ENCODE data around the gene MKKS.
A peak's percentile ranks its signal among the peaks of the same experiment; 100 is the strongest.
"Not testable (repeated sequence)": the region's sequence is repeated elsewhere in the genome, so short reads cannot be mapped to it uniquely, and the experiment has no call there.

The MKKS gene

DNA sequence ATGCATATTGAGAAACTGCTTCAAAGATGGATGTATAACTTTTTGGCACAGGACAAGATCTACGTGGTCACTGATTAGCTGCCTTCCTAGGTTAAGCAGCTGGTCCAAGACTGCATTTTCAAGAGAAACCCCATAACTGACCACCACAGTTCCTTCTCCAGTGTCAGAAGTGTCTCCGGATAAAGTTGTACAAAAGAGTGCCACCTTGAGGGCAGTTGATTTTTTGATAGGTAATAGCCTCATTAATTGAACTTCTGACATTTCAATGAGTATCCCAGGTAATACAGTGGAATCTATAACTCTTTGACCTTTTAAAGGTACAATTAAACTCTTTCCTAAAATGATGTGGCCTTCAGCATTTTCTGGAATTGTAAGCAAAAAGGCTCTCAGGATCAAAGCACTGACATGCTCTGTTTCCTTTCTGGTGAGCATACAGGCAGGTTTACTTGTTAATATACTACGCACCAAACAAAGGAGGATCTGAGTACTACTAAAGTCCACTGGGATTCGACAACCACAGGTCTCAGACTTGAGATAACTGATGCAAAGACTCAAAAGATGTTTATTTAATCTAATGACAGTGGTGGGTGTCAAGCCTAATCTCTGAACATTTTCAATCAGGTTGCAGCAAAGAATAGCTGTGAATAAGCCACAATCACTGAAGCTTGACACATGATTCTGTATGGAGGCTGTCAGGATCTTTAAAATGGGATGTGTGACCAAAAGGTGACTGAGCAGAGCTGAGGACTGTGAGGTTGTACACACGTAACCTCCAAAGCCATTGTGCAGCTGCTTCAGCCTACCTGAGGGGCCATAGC is 21.2 kb downstream of the MKKS start:
- DNase-seq (ENCODE audit: low spot score) = no peak

DNA sequence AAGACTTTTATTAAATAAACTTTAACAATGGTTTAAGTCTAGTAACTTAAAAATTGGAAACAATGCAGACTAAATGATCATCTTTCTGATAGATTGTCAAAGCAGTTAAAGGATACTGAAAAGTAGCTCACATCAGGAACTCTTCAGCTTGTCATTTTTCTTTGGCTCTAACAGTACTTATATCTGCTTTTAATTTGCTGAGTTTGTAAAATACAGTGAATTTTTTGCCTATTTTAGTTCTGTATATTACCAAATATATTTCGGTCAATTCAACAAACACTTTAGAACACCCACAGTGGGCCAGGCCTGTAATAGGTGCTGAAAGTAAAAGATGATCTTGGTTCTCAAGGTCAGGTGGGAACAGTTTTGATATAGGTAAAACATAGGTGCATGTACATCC is 22.3 kb downstream of the MKKS start:
- no peak for DNase-seq (ENCODE audit: low spot score)

DNA sequence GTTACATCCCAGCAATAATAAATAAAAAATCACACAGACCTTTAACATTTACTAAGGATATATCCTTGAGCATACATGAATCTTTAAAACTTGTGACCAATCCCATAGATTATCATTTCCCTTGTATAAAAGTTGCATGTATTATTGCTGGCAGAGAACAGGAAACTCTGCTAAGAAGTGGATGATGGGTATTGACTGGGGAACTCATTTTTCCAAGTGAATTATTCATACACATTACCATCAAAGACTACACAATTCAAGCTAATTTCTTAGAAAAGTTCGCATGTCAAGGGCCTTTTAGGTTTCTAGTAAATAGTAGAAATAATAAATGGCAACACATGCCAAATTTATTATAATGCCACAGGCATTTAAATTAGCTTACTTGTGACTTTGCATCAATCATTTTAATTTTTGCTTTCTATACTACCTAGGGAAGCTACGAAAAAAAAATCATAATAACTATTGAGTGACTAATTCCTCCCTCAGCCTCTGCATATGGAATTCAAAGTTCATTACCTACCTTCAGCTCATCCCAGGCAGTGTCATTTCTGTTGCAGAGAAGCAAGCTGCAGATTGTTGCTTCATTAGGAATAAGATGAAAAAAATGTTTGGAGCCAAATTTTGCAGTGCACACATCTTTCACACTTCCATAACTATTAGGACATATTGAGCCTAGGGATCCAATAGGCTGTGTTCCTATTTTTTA is 25.8 kb downstream of the MKKS start:
- DNase-seq (ENCODE audit: low spot score) = no peak

DNA sequence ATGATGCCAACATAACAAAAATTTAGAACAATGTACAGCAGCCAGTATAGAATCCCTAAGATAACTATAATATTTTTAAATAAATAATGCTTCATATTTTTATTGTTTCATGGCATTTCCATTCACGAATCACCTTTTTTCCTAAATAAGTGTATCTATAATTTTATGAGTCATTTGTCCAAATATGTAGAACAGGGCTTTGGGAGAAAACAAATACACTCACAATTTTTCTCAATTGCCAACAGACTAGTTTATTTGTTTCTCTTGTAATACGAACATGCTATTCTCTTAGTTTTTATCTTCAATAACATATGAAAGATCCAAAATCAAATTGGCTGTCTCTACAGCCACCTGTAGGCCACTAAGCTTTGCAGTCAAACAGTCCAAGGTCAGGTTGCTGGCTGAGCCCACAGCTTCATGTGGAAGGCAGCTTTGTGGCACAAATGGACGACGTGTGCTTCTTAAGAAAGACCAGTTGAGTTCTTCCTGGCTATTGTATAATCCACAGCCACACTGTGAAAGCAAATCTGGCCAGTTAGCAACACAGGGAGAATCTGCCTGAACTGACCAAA is 29.0 kb downstream of the MKKS start:
- no peak for DNase-seq (ENCODE audit: low spot score)

DNA sequence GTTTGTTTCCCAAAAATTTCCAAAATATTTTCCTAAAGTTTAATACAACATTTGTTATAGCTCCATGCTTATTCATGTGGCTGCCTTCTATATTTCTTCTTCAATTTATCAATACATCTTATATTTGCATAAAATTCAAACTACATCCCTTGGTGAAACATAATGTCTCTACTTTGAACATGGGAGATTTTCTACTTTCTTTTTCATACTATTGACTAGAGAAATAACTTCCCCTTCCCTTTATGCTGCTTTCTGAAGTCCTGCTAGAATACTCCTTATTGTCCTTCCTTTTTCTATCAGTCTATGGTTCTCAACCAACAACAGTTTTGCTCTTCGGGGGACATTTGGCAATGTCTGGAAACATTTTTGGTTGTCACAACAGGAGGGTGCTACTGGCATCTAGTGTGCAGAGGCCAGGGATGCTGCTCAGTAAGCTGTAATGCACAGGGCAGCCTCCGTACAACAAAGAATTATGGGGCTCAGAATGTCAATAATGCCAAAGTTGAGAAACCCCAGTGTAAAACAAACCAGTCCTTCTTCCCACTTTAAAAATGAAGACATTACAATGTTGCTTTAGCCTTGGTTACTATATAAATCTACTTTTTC is 29.9 kb downstream of the MKKS start:
- no peak for DNase-seq (ENCODE audit: low spot score)

DNA sequence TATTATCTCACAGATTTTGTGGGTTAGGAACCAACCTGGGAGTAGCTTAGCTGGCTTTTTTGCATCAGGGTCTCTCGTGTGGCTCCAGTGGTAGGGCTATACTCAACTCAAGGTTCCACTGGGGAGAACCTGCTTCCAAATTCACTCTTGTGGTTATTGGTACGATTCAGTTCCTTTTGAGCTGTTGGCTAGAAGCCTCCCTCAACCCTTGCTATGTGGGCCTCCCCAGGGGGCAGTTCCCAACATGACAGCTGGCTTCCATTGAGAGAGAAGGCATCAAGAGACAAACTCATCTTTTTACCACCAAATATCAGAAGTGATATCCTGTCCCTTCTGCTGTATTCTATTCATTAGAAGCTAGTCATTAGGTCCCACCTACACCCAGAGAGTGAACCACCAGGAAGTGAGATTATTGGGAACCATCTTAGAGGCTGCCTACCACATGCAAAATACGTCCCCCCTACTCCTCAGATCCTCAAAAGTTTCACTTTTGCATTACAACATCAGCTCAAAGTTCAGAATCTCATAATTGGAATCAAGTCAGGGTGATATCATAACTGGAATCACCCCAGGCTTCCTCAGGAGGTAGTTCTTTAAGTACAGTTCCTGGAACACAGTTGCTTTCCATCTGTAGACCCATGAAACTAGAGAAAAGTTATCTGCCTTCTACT is 30.9 kb downstream of the MKKS start:
- no peak for DNase-seq (ENCODE audit: low spot score)

DNA sequence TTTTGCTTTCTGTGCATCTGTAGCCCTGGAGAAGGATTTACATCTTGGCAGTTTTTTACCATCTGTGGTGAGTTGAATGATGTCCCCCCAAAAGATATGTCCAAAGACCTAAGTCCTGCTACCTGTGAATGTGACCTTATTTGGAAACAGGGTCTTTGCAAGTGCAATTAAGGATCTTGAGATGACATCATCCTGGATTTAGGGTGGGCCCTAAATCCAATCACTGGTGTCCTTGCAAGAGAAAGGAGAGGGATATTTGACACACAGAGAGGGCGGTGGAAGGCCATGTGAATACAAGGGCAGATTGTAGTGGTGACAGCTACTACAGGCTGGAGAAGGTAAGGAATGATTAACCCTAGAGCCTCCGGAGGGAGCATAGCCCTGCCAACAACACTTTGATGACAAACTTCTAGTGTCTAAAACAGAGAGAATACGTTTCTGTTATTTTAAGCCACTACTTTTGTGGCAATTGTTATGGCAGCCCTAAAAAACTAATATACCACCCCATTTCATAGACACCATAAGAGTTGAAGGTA is 35.1 kb downstream of the MKKS start:
- no peak for DNase-seq (ENCODE audit: low spot score)

DNA sequence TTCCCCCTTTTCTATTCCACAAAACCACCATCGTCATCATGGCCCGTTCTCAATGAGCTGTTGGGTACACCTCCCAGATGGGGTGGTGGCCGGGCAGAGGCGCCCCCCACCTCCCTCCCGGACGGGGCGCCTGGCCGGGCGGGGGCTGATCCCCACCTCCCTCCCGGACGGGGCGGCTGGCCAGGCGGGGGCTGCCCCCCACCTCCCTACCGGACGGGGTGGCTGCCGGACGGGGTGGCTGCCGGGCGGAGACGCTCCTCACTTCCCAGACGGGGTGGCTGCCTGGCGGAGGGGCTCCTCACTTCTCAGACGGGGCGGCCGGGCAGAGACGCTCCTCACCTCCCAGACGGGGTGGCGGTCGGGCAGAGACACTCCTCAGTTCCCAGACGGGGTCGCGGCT is 39.3 kb downstream of the MKKS start:
- not testable (repeated sequence) for DNase-seq (ENCODE audit: low spot score)

DNA sequence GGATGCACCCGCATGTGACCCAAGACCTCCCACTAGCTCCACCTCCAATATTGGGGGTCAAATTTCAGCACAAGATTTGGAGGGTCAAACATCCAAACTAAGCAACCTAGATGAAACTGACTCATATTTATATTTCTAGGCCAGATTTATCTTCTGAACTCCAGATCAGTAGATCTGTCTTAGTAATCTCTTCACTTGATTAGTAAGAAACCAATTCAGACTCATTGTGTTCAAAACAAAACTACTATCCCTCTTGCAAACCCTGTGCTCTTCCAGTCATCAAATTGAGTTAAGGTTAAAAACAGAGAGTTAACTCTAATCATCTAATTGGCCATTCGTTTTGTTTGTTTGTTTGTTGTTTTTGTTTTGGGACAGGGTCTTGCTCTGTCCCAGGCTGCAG is 43.3 kb downstream of the MKKS start:
- DNase-seq (ENCODE audit: low spot score) = no peak

DNA sequence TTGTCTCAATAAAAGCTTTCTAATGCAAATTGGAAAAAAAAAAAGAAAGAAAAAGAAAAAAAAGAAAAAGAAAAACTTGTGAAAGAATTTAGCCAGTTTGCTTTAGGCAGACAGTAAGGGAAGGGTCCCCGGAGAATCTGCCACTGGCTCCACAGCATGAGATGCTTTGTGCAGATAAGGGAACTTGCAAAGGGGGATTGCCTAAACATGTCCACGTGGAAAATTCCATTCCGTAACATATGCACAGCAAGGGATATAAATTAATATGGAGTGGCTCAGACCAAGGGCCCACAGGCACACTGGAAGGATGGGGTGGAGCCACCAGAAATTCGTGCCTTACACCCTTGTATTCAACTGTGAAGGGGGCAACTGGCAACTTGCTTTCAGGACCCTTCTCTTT is 45.4 kb downstream of the MKKS start:
- DNase-seq (ENCODE audit: low spot score) = no peak

DNA sequence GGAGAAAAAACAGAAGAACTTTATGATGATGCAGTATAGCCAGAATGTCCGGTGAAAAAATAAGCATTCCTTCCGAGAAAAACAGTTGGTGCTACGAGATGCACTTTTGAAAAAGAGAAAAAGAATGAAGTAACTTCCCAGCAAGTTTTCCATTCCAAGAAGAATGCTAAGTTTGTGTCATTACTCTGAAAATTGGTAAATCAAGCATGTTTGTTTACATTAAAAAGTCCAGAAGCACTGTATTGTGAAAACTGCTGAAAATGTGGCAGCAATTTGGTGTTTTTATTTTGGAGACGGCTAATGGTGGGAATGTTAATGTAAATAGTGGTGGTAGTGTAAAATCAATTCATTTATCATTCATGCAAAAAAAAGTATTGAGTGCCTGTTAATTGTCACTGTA is 46.3 kb downstream of the MKKS start:
- DNase-seq (ENCODE audit: low spot score) = no peak

DNA sequence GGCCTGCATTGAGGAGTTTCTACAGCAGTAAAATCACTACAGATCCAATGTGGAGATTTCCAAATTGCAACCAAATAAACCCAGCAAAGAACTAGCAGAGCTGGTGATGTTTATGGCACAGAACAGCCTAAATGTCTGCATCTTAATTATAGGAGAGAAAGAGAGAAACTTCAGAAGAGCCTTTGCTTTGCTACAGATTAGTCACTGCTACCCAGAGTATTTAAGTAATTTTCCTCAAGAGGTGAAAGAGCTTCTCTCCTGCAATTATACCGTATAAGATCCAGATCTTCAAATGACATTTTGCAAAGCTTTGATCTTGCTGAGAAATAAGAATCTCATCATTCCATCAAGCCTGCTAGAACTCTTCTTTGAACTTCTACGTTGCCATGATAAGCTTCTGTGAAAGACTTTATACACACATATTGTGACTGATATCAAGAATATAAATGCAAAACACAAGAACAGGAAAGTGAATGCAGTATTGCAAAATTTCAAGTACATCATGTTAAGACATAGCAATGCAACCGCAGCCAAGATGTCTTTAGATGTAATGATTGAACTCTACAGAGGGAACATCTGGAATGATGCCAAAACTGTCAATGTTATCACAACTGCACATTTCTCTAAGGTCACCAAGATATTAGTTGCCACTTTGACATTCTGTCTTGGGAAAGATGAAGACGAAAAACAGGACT is 48.0 kb downstream of the MKKS start:
- no peak for DNase-seq (ENCODE audit: low spot score)

DNA sequence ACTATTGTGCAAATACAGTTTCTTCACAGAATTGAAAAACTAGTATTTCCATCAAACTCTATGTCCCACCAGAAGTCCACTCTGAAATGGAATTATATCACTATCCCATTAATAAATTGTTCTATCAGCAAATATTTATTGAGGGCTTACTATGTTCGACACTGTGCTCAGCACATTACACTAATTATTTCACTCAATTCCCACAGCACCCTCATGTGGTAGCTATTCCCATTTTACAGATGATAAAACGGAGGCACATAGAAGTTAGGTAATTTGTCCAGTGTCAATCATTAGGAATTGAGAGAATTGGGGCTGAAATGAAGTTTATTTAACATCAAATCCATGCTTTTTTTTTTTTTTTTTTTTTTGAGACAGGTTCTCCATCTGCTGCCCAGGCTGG is 52.5 kb downstream of the MKKS start:
- no peak for DNase-seq (ENCODE audit: low spot score)

DNA sequence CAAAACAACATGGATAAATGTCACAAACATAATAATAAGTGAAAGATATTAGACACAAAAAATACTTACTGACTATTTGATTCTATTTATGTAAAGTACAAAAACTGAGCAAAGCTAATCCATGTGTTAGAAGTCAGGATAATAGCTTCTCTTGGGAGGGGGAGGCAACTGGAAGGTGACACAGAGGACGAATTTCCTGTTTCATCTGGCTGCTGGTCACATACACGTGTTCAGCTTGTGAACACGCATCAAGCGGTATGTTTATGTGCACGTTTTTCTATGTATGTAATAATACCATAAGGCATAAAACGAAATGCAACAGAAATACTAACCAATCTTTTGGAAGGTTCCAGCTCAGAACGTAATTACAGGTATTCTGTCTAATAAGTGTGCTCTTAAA is 54.3 kb downstream of the MKKS start:
- DNase-seq (ENCODE audit: low spot score) = no peak

DNA sequence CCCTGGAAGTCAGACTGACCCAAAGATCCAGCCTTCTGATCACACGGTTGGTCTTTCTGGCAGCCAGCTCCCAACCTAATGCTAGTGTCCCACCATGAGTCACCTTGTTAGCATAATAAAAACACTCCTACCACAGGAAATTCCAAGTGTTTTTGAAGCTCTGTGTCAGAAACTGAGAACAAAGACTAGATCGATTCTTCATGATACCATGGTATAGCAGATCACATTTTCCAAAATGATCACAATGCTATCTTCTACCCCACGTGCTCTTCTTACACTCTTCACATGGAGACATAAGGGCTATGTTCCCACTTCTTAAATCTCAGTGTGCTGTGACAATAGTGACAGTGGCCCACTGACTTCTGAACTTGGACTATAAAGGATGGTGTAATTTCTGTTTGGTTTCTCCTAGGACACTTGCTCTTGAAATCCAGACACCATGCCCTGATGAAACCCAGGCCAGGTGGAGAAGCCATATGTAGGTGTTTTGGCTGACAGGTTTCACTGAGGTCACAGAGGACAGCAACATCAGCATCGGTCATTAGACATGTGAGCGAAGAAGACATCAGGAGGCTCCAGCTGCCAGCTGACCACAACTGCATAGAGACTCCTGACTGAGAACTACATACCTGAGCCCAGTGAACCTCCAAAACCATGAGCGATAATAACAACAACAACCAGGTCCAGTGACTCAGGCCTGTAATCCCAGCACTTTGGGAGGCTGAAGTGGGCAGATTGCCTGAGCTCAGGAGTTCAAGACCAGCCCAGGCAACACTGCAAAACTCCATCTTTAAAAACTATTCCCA is 57.5 kb downstream of the MKKS start:
- peak; percentile 20 for DNase-seq (ENCODE audit: low spot score)

DNA sequence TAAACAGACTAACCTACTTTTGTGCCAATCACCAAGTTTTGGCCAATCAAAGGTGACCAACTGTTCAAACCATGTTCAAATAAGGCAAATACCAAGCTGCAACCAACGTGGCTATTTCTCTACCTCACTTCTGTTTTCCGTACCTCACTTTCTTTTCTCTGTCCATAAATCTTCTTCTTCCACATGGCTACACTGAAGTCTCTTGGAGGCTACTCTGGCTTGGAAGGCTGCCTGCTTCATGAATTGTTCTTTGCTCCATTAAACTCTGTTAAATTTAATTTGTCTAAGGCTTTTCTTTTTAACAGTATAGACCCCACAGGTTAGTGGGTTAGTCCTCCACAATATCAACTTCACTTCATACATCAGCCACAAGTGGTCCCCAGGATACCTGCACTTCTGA is 58.8 kb downstream of the MKKS start:
- no peak for DNase-seq (ENCODE audit: low spot score)

DNA sequence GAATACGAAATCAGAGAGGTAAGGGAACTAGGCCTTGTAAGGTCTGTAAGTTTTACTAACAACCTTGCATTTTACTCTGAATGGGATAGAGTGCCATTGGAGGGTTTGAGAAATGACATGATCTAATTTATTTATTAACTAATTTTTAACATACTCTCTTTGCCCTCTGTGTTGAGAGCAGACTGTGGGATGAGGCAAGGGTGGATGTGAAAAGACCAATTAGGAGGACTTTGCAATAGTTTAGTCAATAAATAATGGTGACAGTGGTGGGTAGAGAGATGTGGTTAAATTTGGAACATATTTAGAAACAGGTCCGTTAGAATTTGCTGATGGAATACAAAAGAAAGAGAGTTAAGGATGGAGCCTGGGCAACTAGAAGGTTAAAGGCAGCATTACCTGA is 60.0 kb downstream of the MKKS start:
- DNase-seq (ENCODE audit: low spot score) = no peak

DNA sequence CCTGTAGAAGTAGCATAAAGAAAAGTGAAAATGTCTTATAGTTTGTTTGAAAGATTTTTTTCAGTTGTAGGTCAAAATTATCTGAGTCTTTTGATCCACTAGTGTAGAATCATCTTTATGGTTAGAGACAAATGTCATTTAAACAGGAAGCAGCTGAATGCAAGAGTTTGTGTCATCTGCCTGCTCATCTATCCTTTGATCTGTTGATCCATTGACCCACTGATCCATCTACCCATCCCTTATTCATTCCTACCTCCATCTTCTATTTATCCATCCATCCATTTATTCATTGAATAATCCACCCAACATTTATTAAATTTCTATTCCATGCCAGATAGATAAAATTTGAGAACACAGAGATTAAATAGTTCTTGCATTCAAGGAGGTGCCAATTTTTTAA is 62.6 kb downstream of the MKKS start:
- DNase-seq (ENCODE audit: low spot score) = no peak

DNA sequence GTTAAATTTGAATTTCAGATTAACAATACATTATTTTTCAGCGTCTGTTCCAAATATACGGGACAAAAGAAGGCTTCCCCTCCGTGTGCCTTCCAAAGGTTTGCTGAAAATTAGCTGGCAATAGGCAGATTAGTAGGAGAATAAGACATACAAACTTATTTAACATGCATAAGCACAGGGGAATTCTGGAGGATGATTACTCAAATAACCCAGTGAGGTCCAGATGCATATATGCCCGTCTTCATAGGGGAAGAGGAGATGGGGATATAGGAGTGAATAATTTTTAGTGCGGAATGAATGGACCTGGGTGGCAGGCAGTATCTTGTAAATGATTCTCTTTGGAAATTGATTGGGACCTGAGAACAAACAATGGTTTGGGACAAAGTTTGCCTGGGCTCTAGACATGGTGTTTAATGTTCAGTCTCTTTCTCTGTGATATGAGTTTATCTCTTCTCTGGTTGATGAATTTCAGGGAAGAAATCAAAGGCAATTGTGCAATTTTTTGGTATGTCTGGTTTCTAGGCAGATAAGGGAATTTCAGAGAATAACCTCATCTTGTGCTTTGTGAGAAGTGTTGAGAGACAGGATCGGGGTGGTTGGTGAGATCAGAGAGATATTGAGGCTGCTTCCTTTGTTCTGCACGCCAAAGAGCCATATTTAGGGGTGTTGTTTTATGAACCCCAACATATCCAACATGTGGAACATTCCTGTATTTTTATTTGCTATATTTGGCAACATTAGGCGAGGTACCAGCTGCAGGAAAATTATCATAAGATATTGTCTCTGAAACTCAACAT is 63.7 kb downstream of the MKKS start:
- no peak for DNase-seq (ENCODE audit: low spot score)

DNA sequence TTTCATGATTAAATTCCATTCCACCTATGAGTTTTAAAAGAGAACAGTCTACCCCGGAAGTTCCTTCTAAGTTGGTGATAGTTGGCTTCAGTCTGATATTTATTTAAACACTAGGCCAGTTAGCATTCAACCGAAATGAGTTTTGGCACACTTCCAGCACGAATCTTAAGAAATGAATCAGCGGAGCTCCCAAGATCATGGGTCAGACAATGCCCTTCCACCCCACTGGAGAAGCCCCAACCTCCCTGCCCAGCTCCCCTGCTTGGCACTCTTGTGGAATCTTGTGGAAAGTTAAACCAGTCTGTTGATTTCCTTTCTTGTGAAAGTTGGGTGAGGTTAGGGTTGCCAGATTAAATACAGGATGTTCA is 64.3 kb downstream of the MKKS start:
- DNase-seq (ENCODE audit: low spot score) = no peak
